ENCODE measurements around the gene SLC9C2. TPM values are rescaled to one million over a fixed set of nuclear protein-coding genes. Genes with fewer than 3 reads are reported as not detected.

SLC9C2 gene
- total RNA-seq, 1 experiment from 2014 or later, result not detected

- Mint-ChIP-seq H3K36me3 (ENCODE audit: insufficient read depth, unreplicated experiment) (peaks cover 1% of the 10 kb centered on the region), H3K4me3 (ENCODE audit: low read depth, unreplicated experiment) (no peak overlapping the region), H3K27ac (ENCODE audit: unreplicated experiment) (no peak overlapping the region), H3K4me1 (ENCODE audit: low read depth, unreplicated experiment) (peaks cover 4% of the 10 kb centered on the region), H3K9me3 (ENCODE audit: low read depth, unreplicated experiment) (no peaks in the 10 kb centered on the region), H3K27me3 (ENCODE audit: unreplicated experiment) (no peaks in the 10 kb centered on the region)
- BruUV-seq (replicated peaks), result no TSS peak
- intact Hi-C loops (cut with micrococcal nuclease; ENCODE audit: unreplicated experiment), result no loop called here
- no peak for DNase-seq
- no peak for TF ChIP-seq CTCF (IDR thresholded peaks at IDR 0.05; ENCODE audit: unreplicated experiment)
- CTCF ChIA-PET, result no interaction called here
Observed at GRCh38 chr1:173560285-173560880, 42.5 kb downstream of the SLC9C2 start.

GRCh38 chr1:173555651-173556305 is 47.1 kb downstream of the SLC9C2 start:
- DNase-seq, result no peak
- Mint-ChIP-seq H3K36me3 (ENCODE audit: insufficient read depth, unreplicated experiment) (peaks cover 7% of the 10 kb centered on the region), H3K27me3 (ENCODE audit: unreplicated experiment) (no peaks in the 10 kb centered on the region), H3K4me1 (ENCODE audit: low read depth, unreplicated experiment) (peaks cover 22% of the 10 kb centered on the region), H3K4me3 (ENCODE audit: low read depth, unreplicated experiment) (no peak overlapping the region), H3K27ac (ENCODE audit: unreplicated experiment) (peak overlapping the region; percentile 94), H3K9me3 (ENCODE audit: low read depth, unreplicated experiment) (no peaks in the 10 kb centered on the region)
- TF ChIP-seq CTCF (IDR thresholded peaks at IDR 0.05; ENCODE audit: unreplicated experiment), result no peak
- intact Hi-C loops (cut with micrococcal nuclease; ENCODE audit: unreplicated experiment), result loop anchor here (2.0 kb wide), 2 partner anchors 49 to 125 kb away; no protein-coding TSS in a partner anchor
- CTCF ChIA-PET, result no interaction called here
- BruUV-seq (replicated peaks), result no TSS peak

GRCh38 chr1:173554541-173555250 is 48.2 kb downstream of the SLC9C2 start:
- Mint-ChIP-seq H3K27ac (ENCODE audit: unreplicated experiment) (peak overlapping the region; percentile 94), H3K4me1 (ENCODE audit: low read depth, unreplicated experiment) (peaks cover 22% of the 10 kb centered on the region), H3K36me3 (ENCODE audit: insufficient read depth, unreplicated experiment) (peaks cover 7% of the 10 kb centered on the region), H3K4me3 (ENCODE audit: low read depth, unreplicated experiment) (no peak overlapping the region), H3K9me3 (ENCODE audit: low read depth, unreplicated experiment) (no peaks in the 10 kb centered on the region), H3K27me3 (ENCODE audit: unreplicated experiment) (no peaks in the 10 kb centered on the region)
- TF ChIP-seq CTCF (IDR thresholded peaks at IDR 0.05; ENCODE audit: unreplicated experiment), result no peak
- intact Hi-C loops (cut with micrococcal nuclease; ENCODE audit: unreplicated experiment), result loop anchor here (2.0 kb wide), 2 partner anchors 48 to 124 kb away; no protein-coding TSS in a partner anchor
- peak; percentile 17 for DNase-seq
- CTCF ChIA-PET, result interaction anchor here (0.7 kb wide), 1 partner anchor 162 kb away, joined by 3 read pairs; no protein-coding TSS in a partner anchor
- BruUV-seq (replicated peaks), result no TSS peak

GRCh38 chr1:173554089-173554488 is 48.8 kb downstream of the SLC9C2 start:
- Mint-ChIP-seq H3K36me3 (ENCODE audit: insufficient read depth, unreplicated experiment) (peaks cover 7% of the 10 kb centered on the region), H3K4me1 (ENCODE audit: low read depth, unreplicated experiment) (peaks cover 22% of the 10 kb centered on the region), H3K4me3 (ENCODE audit: low read depth, unreplicated experiment) (no peak overlapping the region), H3K27ac (ENCODE audit: unreplicated experiment) (peak overlapping the region; percentile 94), H3K9me3 (ENCODE audit: low read depth, unreplicated experiment) (no peaks in the 10 kb centered on the region), H3K27me3 (ENCODE audit: unreplicated experiment) (no peaks in the 10 kb centered on the region)
- TF ChIP-seq CTCF (IDR thresholded peaks at IDR 0.05; ENCODE audit: unreplicated experiment), result no peak
- CTCF ChIA-PET, result interaction anchor here (0.7 kb wide), 1 partner anchor 163 kb away, joined by 3 read pairs; no protein-coding TSS in a partner anchor
- BruUV-seq (replicated peaks), result no TSS peak
- peak; percentile 17 for DNase-seq
- intact Hi-C loops (cut with micrococcal nuclease; ENCODE audit: unreplicated experiment), result loop anchor here (2.0 kb wide), 2 partner anchors 47 to 123 kb away; no protein-coding TSS in a partner anchor

All from Calu3 (cell line).